Endothelial cell (in vitro differentiated cells): Measurements from ENCODE around the gene EPHA1. TPM values are rescaled to one million over a fixed set of nuclear protein-coding genes. Genes with fewer than 3 reads are reported as not detected.

Experiments
- DNase-seq: peaks from one replicate; pipeline ENCODE4 v3.0.0; 2021; ENCODE audit warnings: low spot score
- H3K27ac Mint-ChIP-seq: one replicate; pipeline ENCODE4 v1.8.0; 2021; ENCODE audit warnings: mixed read lengths, inconsistent platforms; ENCODE audit not compliant: unreplicated experiment
- H3K27me3 Mint-ChIP-seq: one replicate; pipeline ENCODE4 v1.8.0; 2021; ENCODE audit warnings: mild to moderate bottlenecking, moderate library complexity, mixed read lengths, inconsistent platforms; ENCODE audit not compliant: unreplicated experiment
- H3K36me3 Mint-ChIP-seq: one replicate; pipeline ENCODE4 v1.8.0; 2021; ENCODE audit warnings: mild to moderate bottlenecking, low read depth, mixed read lengths, inconsistent platforms; ENCODE audit not compliant: unreplicated experiment
- H3K4me1 Mint-ChIP-seq: one replicate; pipeline ENCODE4 v1.8.0; 2021; ENCODE audit warnings: mild to moderate bottlenecking, mixed read lengths, inconsistent platforms; ENCODE audit not compliant: unreplicated experiment
- H3K4me3 Mint-ChIP-seq: one replicate; pipeline ENCODE4 v1.8.0; 2021; ENCODE audit warnings: mild to moderate bottlenecking, mixed read lengths, inconsistent platforms; ENCODE audit not compliant: unreplicated experiment
- H3K9me3 Mint-ChIP-seq: one replicate; pipeline ENCODE4 v1.8.0; 2021; ENCODE audit warnings: mixed read lengths, inconsistent platforms; ENCODE audit not compliant: unreplicated experiment
- total RNA-seq: library from RNA; stranded (reverse); fragmentation: NEBNext Ultra II Directional; extraction: Animal tissue kit (Norgen Biotek cat#: 25700); gene quantifications from one replicate; pipeline ENCODE4 v1.2.1, GENCODE V29; 2021; ENCODE audit not compliant: unreplicated experiment
- TF ChIP-seq, protein P1 (sequence below): fragments of 200-600 bp; sonication (generic); IDR thresholded peaks from one replicate; pipeline ENCODE4 v1.5.0; 2021; ENCODE audit warnings: antibody characterized with exemption; ENCODE audit not compliant: unreplicated experiment

EPHA1 gene
- total RNA-seq, 1 donor from 2014 or later = 7.1 TPM

GRCh38 chr7:143398616-143399015 lies 10.0 kb downstream of the EPHA1 start:
- Mint-ChIP-seq H3K4me3 (no peak overlapping the region), H3K36me3 (peaks cover 8% of the 10 kb centered on the region), H3K27ac (no peak overlapping the region), H3K27me3 (peaks cover 12% of the 10 kb centered on the region), H3K9me3 (no peaks in the 10 kb centered on the region), H3K4me1 (peaks cover 8% of the 10 kb centered on the region)
- TF ChIP-seq, protein P1, sequence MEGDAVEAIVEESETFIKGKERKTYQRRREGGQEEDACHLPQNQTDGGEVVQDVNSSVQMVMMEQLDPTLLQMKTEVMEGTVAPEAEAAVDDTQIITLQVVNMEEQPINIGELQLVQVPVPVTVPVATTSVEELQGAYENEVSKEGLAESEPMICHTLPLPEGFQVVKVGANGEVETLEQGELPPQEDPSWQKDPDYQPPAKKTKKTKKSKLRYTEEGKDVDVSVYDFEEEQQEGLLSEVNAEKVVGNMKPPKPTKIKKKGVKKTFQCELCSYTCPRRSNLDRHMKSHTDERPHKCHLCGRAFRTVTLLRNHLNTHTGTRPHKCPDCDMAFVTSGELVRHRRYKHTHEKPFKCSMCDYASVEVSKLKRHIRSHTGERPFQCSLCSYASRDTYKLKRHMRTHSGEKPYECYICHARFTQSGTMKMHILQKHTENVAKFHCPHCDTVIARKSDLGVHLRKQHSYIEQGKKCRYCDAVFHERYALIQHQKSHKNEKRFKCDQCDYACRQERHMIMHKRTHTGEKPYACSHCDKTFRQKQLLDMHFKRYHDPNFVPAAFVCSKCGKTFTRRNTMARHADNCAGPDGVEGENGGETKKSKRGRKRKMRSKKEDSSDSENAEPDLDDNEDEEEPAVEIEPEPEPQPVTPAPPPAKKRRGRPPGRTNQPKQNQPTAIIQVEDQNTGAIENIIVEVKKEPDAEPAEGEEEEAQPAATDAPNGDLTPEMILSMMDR = no peak
- no peak for DNase-seq

- Mint-ChIP-seq H3K4me3 (peak overlapping the region; percentile 51), H3K4me1 (peaks cover 8% of the 10 kb centered on the region), H3K27me3 (peaks cover 13% of the 10 kb centered on the region), H3K27ac (no peak overlapping the region), H3K9me3 (no peaks in the 10 kb centered on the region), H3K36me3 (peaks cover 8% of the 10 kb centered on the region)
- DNase-seq = no peak
- TF ChIP-seq, protein P1 = no peak
These were observed 10.7 kb downstream of the EPHA1 start for GRCh38 chr7:143397710-143398530.

DNA sequence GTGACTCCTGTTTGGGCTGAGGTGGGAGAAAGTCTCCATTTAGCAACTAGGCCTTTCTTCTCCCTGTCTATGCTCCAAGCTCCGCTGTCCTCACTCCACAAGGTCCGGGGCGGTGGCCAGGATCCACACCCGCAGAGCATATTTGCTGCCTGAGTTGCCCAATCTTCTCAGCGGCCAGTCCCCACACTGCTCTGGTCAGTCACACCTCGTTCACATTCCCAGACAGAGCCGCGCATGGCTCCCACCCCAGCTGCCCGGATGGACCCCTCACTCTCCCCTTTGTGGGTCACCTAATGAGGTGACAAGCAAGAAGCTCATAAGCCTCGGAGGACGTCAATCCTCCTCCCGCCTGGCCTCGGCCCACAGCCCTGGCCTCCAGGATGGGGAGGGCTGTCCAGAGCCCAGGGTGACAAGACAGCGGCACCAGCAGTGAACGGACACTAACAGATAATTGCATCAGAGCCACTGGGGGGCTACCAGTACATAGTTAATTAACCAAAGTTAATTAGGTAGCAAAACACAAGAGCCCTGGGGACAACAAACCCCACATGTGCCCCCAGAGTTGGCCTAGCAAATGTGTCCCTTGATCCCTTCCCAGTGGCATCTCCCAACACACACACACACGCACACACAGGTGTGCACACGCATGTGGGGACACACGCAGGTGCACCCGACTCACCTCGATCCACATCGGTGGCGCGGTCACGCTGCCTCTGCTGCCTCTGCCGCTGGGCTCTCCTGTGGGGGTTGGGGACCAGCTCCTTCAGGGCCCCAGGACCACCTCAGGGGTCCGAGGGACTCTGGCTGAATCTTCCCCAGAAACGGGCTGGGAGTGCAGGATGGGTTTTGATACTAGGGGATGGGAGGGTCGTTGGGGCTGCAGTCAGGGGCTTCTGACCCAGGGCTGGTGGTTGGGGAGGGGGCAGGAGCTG lies 11.8 kb downstream of the EPHA1 start:
- Mint-ChIP-seq H3K27me3 (peaks cover 13% of the 10 kb centered on the region), H3K9me3 (no peaks in the 10 kb centered on the region), H3K4me1 (peaks cover 13% of the 10 kb centered on the region), H3K36me3 (peaks cover 15% of the 10 kb centered on the region), H3K27ac (no peak overlapping the region), H3K4me3 (no peak overlapping the region)
- TF ChIP-seq, protein P1 = no peak
- no peak for DNase-seq

DNA sequence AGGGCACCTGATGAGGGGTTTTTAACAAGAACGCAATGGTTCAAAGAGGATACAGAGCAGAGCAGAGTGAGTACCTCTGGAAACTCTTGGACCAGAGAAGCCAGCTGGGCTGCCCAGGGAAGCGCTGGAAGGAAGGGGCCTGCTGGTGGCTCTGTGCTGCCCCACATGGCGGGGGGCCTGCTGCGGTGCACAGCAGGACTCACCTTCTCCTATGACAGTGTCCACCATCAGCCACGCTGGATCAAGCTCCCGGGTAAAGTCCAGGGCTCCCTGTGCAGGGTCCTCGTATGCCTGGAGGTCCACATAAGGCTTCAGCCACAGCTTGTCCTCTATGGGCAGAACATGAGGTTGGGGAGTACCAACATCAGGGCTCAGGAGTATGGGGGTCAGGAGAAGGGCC lies 12.5 kb downstream of the EPHA1 start:
- H3K4me1 Mint-ChIP-seq = peaks cover 17% of the 10 kb centered on the region
- no peak for DNase-seq
- no peak overlapping the region for H3K27ac Mint-ChIP-seq
- peaks cover 15% of the 10 kb centered on the region for H3K36me3 Mint-ChIP-seq
- H3K9me3 Mint-ChIP-seq = no peaks in the 10 kb centered on the region
- peaks cover 13% of the 10 kb centered on the region for H3K27me3 Mint-ChIP-seq
- H3K4me3 Mint-ChIP-seq = no peak overlapping the region
- TF ChIP-seq, protein P1 = no peak
